SK-N-SH treated with all-trans-retinoic acid at 6 μM for 48 hours (cell line): ENCODE measurements around the gene ICE1.

ENCODE experiments used
- ARNTL ChIP-seq: fragments of 450-650 bp; formaldehyde crosslinking; IDR thresholded peaks from 2 replicates; pipeline ENCODE4 v1.5.0; 2020; ENCODE audit warnings: low read depth, mild to moderate bottlenecking, moderate library complexity, borderline replicate concordance
- CSDC2 ChIP-seq: fragments of 250-450 bp; sonication (Bioruptor Pico); IDR thresholded peaks from 2 replicates; pipeline ENCODE4 v1.5.0; 2020; ENCODE audit warnings: mild to moderate bottlenecking, moderate library complexity
- ESRRG ChIP-seq: fragments of 250-450 bp; sonication (Bioruptor Pico); IDR thresholded peaks from 2 replicates; pipeline ENCODE4 v1.6.1; 2021; ENCODE audit warnings: mild to moderate bottlenecking
- ISL1 ChIP-seq: fragments of 250-450 bp; sonication (Bioruptor Pico); IDR thresholded peaks from 2 replicates; pipeline ENCODE4 v2.1.2; 2022; ENCODE audit warnings: mild to moderate bottlenecking, moderate library complexity
- PPARA ChIP-seq: fragments of 250-450 bp; sonication (Bioruptor Pico); IDR thresholded peaks from 2 replicates; pipeline ENCODE4 v1.5.0; 2020; ENCODE audit warnings: mild to moderate bottlenecking, borderline replicate concordance
- SNAI2 ChIP-seq: fragments of 250-450 bp; sonication (Bioruptor Pico); IDR thresholded peaks from 2 replicates; pipeline ENCODE4 v1.5.0; 2020; ENCODE audit warnings: mild to moderate bottlenecking, moderate library complexity
- TOX ChIP-seq: fragments of 250-450 bp; sonication (Bioruptor Pico); IDR thresholded peaks from 2 replicates; pipeline ENCODE4 v1.8.0; 2021; ENCODE audit warnings: mild to moderate bottlenecking, moderate library complexity, borderline replicate concordance
- ZC3H10 ChIP-seq: fragments of 250-450 bp; sonication (Bioruptor Pico); IDR thresholded peaks from 2 replicates; pipeline ENCODE4 v1.5.1; 2021; ENCODE audit warnings: mild to moderate bottlenecking, moderate library complexity
- ZFP30 ChIP-seq: fragments of 450-650 bp; formaldehyde crosslinking; IDR thresholded peaks from 2 replicates; pipeline ENCODE4 v1.5.0; 2022; ENCODE audit warnings: mild to moderate bottlenecking, moderate library complexity
- ZNF565 ChIP-seq: fragments of 450-650 bp; formaldehyde crosslinking; conservative IDR thresholded peaks from 2 replicates; pipeline ENCODE4 v1.5.0; 2020; ENCODE audit warnings: low read depth, mild to moderate bottlenecking, moderate library complexity
- TF ChIP-seq, protein P1 (sequence below): fragments of 250-450 bp; sonication (Bioruptor Pico); IDR thresholded peaks from 2 replicates; pipeline ENCODE4 v1.8.0; 2020; ENCODE audit warnings: mild to moderate bottlenecking, moderate library complexity, borderline replicate concordance
- TF ChIP-seq, protein P2 (sequence below): fragments of 250-450 bp; sonication (Bioruptor Pico); IDR thresholded peaks from 2 replicates; pipeline ENCODE4 v1.5.1; 2020; ENCODE audit warnings: low read depth, mild to moderate bottlenecking, moderate library complexity

DNA sequence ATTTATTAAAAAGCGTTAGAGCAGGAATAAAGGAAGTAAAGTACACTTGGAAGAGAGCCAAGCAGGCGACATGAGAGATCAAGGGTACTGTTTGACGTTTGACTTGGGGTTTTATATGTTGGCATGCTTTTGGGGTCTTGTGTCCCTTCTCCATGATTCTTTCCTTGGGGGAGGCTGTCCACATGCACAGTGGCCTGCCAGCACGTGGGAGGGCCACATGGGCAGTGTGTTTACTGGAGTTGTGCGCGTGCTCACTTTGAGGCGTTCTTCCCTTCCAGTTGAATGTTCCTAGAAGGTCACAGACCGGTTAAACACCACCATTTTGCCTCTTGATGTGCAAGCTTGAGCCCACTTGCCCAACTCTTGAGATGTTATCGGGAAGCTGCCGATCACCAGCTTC is 49.5 kb upstream of the ICE1 start:
- TF ChIP-seq ZFP30 (CRISPR knock-in tag) (no peak), CSDC2 (CRISPR knock-in tag) (no peak), ZC3H10 (CRISPR knock-in tag) (no peak), TOX (CRISPR knock-in tag) (no peak), ESRRG (CRISPR knock-in tag) (no peak), ISL1 (CRISPR knock-in tag) (no peak), ZNF565 (CRISPR knock-in tag) (no peak), PPARA (no peak), SNAI2 (CRISPR knock-in tag) (no peak), ARNTL (CRISPR knock-in tag) (no peak)
- TF ChIP-seq, protein P1, sequence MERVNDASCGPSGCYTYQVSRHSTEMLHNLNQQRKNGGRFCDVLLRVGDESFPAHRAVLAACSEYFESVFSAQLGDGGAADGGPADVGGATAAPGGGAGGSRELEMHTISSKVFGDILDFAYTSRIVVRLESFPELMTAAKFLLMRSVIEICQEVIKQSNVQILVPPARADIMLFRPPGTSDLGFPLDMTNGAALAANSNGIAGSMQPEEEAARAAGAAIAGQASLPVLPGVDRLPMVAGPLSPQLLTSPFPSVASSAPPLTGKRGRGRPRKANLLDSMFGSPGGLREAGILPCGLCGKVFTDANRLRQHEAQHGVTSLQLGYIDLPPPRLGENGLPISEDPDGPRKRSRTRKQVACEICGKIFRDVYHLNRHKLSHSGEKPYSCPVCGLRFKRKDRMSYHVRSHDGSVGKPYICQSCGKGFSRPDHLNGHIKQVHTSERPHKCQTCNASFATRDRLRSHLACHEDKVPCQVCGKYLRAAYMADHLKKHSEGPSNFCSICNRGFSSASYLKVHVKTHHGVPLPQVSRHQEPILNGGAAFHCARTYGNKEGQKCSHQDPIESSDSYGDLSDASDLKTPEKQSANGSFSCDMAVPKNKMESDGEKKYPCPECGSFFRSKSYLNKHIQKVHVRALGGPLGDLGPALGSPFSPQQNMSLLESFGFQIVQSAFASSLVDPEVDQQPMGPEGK, result no peak
- TF ChIP-seq, protein P2, sequence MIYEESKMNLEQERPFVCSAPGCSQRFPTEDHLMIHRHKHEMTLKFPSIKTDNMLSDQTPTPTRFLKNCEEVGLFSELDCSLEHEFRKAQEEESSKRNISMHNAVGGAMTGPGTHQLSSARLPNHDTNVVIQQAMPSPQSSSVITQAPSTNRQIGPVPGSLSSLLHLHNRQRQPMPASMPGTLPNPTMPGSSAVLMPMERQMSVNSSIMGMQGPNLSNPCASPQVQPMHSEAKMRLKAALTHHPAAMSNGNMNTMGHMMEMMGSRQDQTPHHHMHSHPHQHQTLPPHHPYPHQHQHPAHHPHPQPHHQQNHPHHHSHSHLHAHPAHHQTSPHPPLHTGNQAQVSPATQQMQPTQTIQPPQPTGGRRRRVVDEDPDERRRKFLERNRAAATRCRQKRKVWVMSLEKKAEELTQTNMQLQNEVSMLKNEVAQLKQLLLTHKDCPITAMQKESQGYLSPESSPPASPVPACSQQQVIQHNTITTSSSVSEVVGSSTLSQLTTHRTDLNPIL (CRISPR knock-in tag), result no peak
